ENCODE data around the gene PLCB4.

Gene PLCB4

DNA sequence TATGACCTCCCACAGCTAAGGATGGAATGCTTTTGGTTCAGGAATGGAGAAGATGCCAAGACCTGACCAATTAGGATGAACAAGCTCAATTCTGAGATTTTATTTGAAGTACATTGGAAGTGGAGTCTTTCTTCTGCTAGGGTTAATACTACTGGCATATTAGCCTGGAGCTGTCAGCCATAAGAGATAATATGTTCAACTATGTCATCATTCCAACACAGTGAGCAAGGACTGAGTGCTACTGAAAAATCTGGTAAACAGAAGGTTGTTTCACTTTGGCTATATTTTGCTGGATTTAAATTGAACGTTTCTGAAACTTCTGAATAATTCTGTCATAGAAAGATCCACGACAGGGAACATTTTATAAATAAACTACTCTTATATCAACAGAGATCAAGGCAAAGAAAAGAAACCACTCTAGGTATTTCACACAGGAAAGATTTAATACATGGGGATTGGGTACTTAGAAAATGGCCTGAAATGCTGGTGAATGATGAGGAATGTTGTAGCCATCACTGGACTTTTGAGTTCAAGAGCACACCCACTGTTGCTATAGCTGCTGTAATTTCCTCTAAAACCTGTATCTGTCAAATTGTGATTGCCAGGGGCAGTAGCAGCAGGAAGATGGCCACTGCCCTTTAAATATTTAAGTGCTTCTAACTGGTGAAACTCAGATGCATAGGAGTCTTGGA, 200.5 kb downstream of the PLCB4 start:
- in situ Hi-C loops (cut with HindIII; ENCODE audit: low pct_ligation_motif_present, low pct_unique_long_range_greater_than_20kb, low sequenced_read_pairs) = no loop called here

DNA sequence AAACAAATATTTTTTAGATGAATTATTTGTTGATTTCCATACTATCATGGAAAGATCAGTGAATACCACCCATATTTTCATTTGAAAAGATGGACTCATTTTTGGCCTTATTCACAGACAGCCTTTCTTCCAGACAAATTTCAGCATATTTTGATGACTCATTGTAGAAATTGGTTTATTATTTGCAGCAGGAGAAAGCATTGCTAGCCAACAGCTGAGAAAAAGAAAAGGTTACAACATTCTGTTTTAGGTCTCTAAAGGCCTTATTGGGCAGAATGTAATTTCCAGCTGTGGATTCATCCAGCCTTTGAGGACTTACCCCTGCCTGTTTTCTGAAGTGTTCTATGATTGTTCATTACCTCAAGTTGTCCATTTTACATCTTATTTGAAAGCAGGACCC, 201.9 kb downstream of the PLCB4 start:
- in situ Hi-C loops (cut with HindIII; ENCODE audit: low pct_ligation_motif_present, low pct_unique_long_range_greater_than_20kb, low sequenced_read_pairs) = no loop called here
- no peak for DNase-seq

More for the DNA sequence above, 200.5 kb downstream of the PLCB4 start:
- DNase-seq = no peak

DNA sequence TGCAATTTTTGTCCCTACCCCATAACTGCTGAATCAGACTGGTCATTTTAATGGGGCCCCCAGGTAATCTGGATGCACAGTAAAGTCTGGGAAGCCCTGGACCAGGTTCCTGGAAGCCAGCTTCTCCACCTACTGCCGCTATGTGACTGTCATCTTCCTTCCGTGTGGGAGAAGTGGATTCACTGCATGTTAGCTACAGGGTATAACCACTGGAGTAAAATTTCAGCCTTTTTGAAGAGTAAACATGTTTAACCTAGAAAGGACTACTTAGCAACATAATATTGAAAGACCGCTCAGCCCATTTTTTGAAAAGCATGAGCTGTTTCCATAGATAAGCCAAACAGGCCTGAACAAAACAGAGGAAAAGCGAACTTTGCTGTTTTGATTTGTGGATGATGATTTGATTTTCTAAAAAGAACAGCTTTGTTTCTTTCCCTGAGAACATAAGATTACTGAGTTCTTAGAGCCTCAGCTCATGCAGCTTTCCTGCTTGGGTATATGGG, 208.1 kb downstream of the PLCB4 start:
- in situ Hi-C loops (cut with HindIII; ENCODE audit: low pct_ligation_motif_present, low pct_unique_long_range_greater_than_20kb, low sequenced_read_pairs) = no loop called here
- no peak for DNase-seq

DNA sequence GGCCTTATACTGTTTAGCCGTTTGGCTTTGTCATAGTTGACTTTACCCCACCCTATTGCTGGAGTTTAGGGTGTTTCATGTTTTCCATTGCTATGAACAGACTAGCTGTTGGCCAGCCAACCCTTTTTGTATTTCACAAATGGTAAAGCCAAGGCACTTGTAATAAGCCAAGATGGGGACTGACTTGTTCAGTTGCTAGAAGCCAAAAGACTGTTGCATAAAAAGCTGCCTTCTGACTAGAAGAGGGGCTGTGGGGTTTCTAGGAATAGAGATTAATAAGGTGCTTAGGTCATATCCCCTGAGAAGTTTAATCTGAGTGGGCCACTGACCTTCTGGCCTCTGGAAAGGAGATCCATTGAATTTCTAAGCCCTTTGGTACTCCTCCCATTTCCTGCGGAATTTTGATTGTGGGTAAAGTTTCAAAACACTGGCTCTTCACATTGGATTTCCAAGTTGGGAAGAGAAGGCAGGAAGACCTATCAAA, 211.1 kb downstream of the PLCB4 start:
- in situ Hi-C loops (cut with HindIII; ENCODE audit: low pct_ligation_motif_present, low pct_unique_long_range_greater_than_20kb, low sequenced_read_pairs) = no loop called here
- DNase-seq = no peak

DNA sequence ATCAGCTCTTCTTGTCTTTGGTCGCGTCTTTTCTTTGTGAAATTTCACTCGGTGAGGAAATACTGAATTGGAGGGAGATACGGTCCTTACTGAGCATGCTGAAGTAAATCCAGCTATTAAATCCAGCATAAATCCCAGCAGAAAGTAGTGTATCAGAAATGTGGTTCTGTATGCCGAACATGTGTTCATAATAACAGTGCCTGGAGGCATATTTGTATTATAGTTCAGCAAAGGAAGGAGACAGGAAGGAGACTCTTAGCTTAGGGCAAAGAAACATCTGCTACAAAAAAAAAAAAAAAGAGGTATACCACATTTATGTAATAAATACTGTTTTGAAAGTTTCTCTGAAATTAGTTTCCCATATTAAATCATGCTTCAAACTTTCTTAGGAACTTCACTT, 211.8 kb downstream of the PLCB4 start:
- DNase-seq = no peak
- in situ Hi-C loops (cut with HindIII; ENCODE audit: low pct_ligation_motif_present, low pct_unique_long_range_greater_than_20kb, low sequenced_read_pairs) = no loop called here

DNA sequence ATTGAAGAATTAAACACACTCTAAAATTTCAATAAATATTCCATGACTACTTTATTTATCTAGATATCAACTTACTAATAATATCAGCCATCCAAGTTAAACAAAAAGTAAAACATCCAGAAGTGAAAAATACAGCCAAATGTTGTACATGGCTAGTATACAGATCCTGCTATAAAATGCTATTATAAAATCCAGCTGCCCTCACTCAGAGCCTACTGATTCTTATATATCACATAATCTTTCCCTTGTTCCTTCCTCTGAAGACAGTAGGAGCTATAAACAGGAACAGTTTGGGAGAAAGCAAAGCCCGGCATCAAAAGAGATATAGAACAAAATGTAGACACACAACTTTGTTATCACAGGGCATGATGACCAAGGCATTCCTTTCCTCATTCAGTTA, 212.9 kb downstream of the PLCB4 start:
- in situ Hi-C loops (cut with HindIII; ENCODE audit: low pct_ligation_motif_present, low pct_unique_long_range_greater_than_20kb, low sequenced_read_pairs) = no loop called here
- no peak for DNase-seq

DNA sequence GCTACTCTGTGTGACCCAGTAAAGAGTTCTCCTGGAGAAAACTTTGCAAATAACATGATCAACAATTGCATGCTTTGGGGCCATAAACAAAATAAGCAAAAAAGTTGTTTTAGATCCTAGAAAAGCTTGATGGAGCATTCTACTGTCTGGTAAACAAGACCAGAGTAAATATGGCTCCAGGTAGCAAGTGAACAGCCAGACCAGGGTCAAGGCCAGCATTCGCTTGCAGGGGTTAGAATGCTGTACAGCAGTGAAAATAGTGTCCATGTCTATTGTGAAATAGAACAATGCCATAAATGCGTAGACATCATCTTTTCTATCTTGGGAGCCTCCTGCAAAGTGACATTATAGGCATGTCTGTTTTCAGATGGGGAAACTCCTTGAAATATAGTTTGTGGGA, 216.7 kb downstream of the PLCB4 start:
- in situ Hi-C loops (cut with HindIII; ENCODE audit: low pct_ligation_motif_present, low pct_unique_long_range_greater_than_20kb, low sequenced_read_pairs) = no loop called here
- DNase-seq = no peak

DNA sequence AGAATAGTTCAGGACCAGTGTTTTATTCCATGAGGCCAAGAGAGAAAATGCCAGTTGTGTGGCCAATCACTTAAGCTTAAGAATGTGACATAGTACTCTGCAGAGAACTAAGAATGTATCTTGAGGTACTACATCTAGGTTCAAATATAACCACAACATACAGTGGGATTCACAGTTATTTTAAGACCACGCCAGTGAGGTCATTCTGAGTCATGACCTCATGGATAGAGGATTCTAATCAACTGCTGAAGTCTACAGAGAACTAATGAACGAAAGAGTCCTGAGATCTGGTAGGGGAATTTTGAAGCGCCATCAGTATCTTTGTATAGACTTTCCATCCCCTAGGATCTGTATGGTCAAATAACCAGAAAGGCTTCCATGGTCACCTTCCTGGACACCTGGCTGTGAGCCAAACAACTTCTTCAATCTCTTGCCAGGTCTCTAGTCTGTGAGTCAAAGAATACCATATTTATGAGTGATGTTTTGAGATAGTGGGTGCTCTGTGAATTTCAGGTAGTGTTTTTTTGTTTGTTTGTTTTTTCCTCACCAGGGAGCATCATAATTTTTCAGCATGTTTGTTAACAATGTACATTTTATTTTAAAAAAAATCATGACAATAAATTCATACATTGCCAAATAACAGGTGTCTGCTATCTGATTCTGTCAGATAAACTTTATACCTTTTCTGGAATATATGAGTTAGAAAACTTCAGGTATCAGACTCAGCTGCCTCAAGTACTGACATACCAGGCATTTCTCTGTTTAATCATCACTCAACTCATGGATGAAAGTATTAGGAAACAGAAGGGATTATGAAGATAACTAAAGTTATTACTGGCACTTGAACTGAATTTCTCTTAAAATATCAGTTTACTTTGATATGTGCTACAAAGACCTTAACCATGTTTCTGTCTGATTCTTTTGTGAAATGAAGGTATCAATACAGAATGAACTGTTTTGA, 217.9 kb downstream of the PLCB4 start:
- in situ Hi-C loops (cut with HindIII; ENCODE audit: low pct_ligation_motif_present, low pct_unique_long_range_greater_than_20kb, low sequenced_read_pairs) = no loop called here

DNA sequence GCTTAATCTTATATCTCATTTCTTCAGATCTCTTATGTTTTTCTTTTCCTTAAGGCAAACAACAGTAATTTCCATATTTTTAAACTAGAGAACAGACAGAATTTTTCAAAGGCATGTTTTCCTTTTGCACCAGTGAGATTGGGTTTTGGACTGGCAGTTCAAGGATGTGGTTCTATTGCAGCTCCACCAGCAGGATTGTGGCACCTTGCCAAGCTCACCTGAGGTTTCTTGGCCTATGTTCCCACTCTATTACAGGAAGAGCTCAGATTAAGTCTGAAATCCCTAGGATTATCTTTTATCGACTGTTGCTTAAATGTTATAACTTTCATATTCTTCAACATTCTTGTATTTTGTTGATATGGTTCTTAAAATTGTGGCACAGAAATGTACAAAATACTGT, 218.9 kb downstream of the PLCB4 start:
- in situ Hi-C loops (cut with HindIII; ENCODE audit: low pct_ligation_motif_present, low pct_unique_long_range_greater_than_20kb, low sequenced_read_pairs) = no loop called here
- no peak for DNase-seq

More for the DNA sequence above, 217.9 kb downstream of the PLCB4 start:
- peak; percentile 39 for DNase-seq

DNA sequence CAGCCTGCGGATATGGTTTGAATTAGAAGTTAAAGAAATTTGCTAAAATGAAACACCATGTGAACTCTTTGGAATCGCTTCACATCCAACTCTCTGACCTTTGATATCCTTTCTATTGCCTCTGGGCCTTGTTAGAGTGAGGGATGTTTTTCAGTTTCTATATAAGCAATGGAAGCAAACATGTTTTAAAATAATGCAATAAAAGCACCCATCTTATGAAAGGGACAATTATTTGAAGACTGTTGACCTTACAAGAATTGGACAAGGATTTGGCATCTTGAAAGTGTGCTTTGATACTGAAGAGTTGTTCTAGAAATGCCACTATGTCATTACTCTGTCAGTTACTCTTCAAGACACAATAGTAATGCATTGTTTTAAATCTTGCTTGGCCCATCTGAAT, 221.4 kb downstream of the PLCB4 start:
- DNase-seq = no peak
- in situ Hi-C loops (cut with HindIII; ENCODE audit: low pct_ligation_motif_present, low pct_unique_long_range_greater_than_20kb, low sequenced_read_pairs) = no loop called here

DNA sequence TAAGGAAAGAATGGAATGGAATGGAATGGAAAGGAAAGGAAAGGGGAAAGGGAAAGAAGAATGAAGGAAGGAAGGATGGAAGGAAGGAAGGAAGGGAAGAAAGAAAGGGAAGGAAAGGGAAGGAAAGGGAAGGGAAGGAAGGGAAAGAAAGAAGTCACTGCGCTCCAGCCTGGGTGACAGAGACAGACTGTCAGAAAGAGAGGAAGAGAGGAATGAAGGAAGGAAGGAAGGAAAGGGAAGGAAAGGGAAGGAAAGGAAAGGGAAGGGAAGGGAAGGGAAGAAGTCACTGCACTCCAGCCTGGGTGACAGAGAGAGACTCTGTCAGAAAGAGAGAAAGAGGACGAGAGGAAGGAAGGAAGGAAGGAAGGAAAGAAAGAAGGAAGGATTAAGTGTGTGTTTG, 224.3 kb downstream of the PLCB4 start:
- in situ Hi-C loops (cut with HindIII; ENCODE audit: low pct_ligation_motif_present, low pct_unique_long_range_greater_than_20kb, low sequenced_read_pairs) = no loop called here
- DNase-seq = no peak

DNA sequence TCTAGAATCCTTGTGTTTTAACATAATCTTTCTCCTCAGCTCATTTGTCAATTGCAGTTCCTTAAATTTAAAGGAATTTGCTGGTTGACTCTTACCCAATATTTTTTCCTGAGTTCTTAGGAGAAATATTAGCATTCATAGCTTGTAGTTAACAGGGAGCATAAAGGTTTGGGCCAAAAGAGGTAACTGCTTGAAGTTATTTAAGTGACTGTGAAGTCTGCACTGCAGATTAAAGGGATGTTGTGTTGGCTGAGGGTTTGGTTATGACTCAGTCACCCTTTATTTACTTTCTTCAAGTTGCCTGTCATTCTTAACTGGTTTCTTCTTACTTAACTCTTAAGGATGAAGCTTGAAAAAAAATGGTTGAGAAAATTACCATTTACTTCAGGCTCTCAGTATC, 225.2 kb downstream of the PLCB4 start:
- in situ Hi-C loops (cut with HindIII; ENCODE audit: low pct_ligation_motif_present, low pct_unique_long_range_greater_than_20kb, low sequenced_read_pairs) = no loop called here
- no peak for DNase-seq

DNA sequence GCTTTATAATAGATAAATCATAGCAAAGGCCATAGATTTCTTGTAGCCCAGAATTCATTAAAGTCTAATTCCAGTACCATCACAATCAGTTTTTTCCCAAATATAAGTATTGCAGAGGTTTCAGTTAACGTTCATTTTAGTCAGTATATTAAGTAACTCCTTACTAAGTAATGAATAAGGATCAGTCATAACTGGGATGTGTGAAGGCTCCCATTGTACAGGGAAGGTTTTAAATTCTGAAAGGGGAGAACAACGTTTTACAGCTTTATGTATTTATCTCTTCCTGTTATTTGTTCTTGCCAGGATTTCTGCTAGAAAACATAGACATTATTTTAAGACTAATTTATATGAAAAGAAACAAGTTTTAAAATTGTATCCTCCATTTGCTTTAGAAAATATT, 230.0 kb downstream of the PLCB4 start:
- no peak for DNase-seq
- in situ Hi-C loops (cut with HindIII; ENCODE audit: low pct_ligation_motif_present, low pct_unique_long_range_greater_than_20kb, low sequenced_read_pairs) = no loop called here

DNA sequence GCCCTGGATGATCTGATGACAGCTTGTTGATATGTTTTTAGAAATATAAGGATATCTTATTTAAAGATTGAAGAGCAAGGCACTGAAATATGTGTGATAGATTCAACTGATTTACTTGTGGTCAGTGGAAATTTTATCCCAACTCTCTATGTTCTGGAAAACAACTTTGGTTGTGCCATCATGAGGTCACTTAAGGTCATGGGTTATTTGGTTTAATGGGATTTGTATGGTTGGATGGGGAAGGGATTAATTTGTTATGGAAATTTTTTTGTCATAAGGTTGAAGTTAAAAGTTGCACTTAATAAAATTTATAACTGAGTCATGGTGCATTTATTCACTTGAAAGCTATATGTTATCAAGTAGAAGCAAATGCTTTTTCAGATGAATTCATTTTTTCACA, 231.2 kb downstream of the PLCB4 start:
- DNase-seq = no peak
- in situ Hi-C loops (cut with HindIII; ENCODE audit: low pct_ligation_motif_present, low pct_unique_long_range_greater_than_20kb, low sequenced_read_pairs) = no loop called here

DNA sequence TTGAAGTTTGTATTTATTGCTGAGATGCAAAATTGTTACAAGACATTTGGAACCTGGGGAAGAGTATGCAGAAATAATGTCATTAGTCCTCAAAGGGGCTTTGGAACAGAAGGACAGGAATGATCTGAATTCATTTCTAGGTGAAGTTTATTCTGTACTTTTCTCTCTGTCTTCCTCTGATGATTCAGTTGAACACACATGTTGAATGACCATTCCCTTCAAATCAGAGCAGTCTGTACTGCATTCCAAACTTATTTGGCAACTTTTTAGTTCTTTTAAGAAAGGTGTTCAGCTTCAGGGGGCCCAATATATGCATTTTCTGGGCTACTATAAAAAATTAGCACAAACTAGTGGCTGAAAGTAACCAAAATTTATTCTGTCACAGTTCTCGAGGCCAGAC, 231.6 kb downstream of the PLCB4 start:
- DNase-seq = no peak
- in situ Hi-C loops (cut with HindIII; ENCODE audit: low pct_ligation_motif_present, low pct_unique_long_range_greater_than_20kb, low sequenced_read_pairs) = no loop called here

DNA sequence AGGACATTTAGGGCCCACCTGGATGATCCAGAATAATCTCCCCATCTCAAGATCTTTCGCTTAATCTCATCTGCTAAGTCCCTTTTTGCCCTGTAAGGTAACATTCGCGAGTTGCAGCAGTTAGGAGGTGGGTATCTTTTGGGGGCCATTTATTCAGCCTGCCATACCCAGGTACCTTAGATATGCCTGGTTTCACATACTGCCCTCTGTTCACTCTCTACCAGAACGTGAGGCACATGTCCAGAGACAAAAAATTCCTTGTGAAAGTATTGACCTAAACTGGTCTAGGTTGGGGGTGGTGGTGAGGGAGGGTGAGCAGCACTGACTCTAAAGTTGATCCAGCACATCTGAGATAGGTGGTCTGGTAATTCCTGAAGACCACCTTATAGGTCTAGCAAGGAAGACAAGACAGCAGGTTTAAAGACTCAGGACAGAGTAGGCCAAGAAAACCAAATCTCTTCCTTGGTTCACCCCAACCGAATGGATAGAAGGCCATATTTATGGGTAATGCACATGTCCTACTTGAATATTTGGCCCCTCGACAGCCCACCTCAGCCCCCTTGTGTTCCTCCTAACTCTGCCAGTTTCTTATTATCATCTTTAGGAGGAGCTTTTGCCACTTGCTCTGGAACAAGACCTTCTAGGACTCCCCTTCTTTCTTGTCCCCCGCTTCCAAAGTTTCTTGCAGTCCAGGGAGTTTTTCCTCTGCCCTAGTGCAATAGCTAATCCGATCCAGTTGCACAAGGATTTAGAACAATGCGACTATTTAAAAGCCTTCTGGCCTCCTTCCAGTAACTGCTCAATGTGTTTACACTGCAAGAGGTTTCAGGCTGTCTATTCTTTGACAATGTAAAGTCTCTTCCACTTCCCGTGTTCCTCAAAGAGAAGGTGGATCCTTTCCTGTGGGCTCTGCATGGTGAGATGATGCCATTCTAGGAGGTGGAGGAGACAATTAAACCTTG, 232.5 kb downstream of the PLCB4 start:
- no peak for DNase-seq
- in situ Hi-C loops (cut with HindIII; ENCODE audit: low pct_ligation_motif_present, low pct_unique_long_range_greater_than_20kb, low sequenced_read_pairs) = no loop called here

DNA sequence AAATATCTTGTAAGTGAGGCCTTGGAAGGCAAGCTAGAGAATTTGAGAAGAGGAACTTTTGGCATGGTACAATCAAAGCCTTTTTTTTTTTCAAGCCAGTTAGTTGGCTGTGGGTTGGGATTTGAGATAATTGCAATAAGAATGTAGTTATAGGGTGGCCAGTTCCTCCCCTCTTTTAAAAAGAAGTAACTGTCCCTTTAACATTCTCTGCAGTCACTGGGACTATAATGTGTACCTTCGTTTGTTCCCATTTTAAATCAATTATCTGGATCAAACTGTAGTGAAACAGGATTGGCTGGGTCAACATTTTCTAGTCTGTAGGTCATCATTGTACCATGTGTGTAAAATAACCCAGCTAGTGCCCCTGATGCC, 233.2 kb downstream of the PLCB4 start:
- DNase-seq = no peak
- in situ Hi-C loops (cut with HindIII; ENCODE audit: low pct_ligation_motif_present, low pct_unique_long_range_greater_than_20kb, low sequenced_read_pairs) = no loop called here

DNA sequence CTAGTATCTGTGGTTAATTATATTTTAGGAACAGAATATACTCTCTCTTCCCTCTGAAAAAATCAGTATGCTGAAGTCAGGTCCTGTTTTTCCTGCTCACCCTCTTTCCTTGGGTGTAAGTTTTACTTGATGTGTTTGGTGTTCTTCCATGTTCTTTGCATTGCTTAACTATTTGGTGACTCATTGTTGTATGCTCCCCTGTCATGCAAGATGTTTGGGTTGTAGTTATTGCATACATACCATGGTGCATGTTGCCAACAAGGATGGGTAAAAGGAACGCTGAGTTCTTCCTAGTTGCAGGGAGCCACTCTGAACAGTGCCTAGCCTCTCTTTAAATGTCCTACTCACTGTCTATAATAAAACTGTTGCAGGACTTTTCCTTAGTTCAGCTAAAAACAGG, 237.6 kb downstream of the PLCB4 start:
- in situ Hi-C loops (cut with HindIII; ENCODE audit: low pct_ligation_motif_present, low pct_unique_long_range_greater_than_20kb, low sequenced_read_pairs) = no loop called here
- DNase-seq = no peak

DNA sequence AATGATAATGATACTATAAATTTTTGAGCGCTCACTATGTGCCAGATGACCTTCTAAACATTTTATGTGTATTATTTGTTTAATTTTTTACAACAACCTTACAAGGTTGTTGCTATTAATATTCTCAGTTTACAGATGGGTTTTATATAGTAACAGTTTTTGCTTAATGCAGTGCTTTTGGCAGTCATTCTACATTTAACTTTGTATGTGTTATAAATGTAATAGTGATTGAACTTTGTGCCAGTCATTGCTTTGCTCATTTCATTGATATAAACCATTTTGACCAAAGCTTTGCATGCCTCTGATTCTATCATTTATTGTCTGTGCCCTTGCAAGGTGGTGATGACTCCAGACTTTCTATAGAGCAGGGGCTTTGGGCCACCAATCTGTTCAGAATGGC, 239.2 kb downstream of the PLCB4 start:
- in situ Hi-C loops (cut with HindIII; ENCODE audit: low pct_ligation_motif_present, low pct_unique_long_range_greater_than_20kb, low sequenced_read_pairs) = no loop called here
- no peak for DNase-seq

Measured in ACHN (cell line).